Skeletal muscle tissue (tissue), 4 donors: ENCODE measurements around the gene ABCA13. TPM values are rescaled to one million over a fixed set of nuclear protein-coding genes. Genes with fewer than 3 reads are reported as not detected.

Experiments
- H3K27ac ChIP-seq: one replicate; pipeline ENCODE4 v1.7.0; 2013; ENCODE audit warnings: mild to moderate bottlenecking, low read depth, low read length, inconsistent platforms
- H3K27me3 ChIP-seq, 3 donors: one replicate each; pipeline ENCODE4 v1.7.0; 2013; ENCODE audit warnings: low read length in 3 of 3; ENCODE audit not compliant: control insufficient read depth in 3 of 3, insufficient read depth in 3 of 3
- H3K36me3 ChIP-seq, 3 donors: one replicate each; pipeline ENCODE4 v1.7.0; 2013; ENCODE audit warnings: low read length in 3 of 3; ENCODE audit not compliant: control insufficient read depth in 3 of 3, insufficient read depth in 3 of 3
- H3K4me1 ChIP-seq, 3 donors: one replicate each; pipeline ENCODE4 v1.7.0; 2013; ENCODE audit warnings: low read length in 3 of 3, mild to moderate bottlenecking in 3 of 3; ENCODE audit not compliant: control insufficient read depth in 3 of 3, insufficient read depth in 3 of 3
- H3K4me3 ChIP-seq, 3 donors: one replicate each; pipeline ENCODE4 v1.7.0; 2013; ENCODE audit warnings: low read length in 3 of 3
- H3K9ac ChIP-seq, 3 donors: one replicate each; pipeline ENCODE4 v1.7.0; 2013; ENCODE audit warnings: low read length in 3 of 3, mild to moderate bottlenecking in 3 of 3, moderate library complexity in 2 of 3, low read depth in 1 of 3
- H3K9me3 ChIP-seq, 3 donors: one replicate each; pipeline ENCODE4 v1.7.0; 2013; ENCODE audit warnings: low read length in 3 of 3; ENCODE audit not compliant: control insufficient read depth in 3 of 3
- total RNA-seq: library from RNA; depleted of rRNA; stranded (reverse); fragments of >200 nt; gene quantifications from one replicate; pipeline ENCODE4 v1.2.3, GENCODE V29; 2014
- donor health status: Osteomylitis.

Gene ABCA13
- total RNA-seq, 1 donor from 2014 or later: 0.52 TPM

DNA sequence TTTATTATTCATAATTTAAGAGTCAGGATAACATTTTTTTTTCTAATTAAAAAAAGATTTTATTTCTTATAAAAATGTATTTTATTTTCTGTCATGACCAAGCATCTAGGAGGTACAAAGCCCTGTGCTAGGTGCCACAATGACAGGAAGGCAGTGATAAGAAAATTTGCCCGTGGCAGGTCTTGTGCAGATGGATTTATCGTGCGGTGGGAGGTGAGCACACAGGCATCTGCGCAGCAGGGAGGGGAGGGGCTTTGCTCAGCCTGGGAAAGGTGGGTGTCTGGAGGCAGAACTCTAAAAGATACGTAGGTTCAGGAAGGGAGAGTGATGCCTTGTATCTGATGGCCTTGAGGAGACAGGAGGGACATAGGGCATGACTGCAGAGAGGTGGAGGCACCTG lies 115.6 kb downstream of the ABCA13 start:
- no peak overlapping the region for H3K27ac ChIP-seq

DNA sequence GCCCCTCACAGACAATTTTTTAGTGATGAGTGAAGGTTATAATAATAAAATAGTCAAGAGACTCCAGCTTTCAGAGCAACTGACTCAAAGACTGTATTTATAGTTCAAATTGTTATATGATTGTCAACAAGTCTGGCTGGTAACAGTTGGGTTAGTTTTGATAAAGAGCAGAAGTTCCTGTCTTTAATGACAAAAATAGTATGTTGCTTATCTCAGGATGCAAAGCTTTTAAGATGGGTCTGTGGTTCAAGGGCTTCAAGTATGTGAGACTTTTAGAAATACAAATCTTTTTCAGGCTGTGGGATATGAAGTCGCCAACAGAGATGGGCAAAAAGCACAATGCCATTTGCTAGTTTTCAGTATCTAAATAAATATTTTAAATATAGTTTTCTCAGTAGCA lies 118.4 kb downstream of the ABCA13 start:
- no peaks in the 10 kb centered on the region for H3K27me3 ChIP-seq
- H3K9me3 ChIP-seq: no peaks in the 10 kb centered on the region
- no peaks in the 10 kb centered on the region for H3K36me3 ChIP-seq
- H3K27ac ChIP-seq: no peak overlapping the region
- H3K9ac ChIP-seq: no peak overlapping the region
- H3K4me1 ChIP-seq: no peaks in the 10 kb centered on the region
- no peak overlapping the region for H3K4me3 ChIP-seq

More for the DNA sequence above, 115.6 kb downstream of the ABCA13 start:
- no peaks in the 10 kb centered on the region for H3K9me3 ChIP-seq
- no peaks in the 10 kb centered on the region for H3K4me1 ChIP-seq
- H3K36me3 ChIP-seq: no peaks in the 10 kb centered on the region
- H3K27me3 ChIP-seq: no peaks in the 10 kb centered on the region
- H3K4me3 ChIP-seq: no peak overlapping the region
- no peak overlapping the region for H3K9ac ChIP-seq

DNA sequence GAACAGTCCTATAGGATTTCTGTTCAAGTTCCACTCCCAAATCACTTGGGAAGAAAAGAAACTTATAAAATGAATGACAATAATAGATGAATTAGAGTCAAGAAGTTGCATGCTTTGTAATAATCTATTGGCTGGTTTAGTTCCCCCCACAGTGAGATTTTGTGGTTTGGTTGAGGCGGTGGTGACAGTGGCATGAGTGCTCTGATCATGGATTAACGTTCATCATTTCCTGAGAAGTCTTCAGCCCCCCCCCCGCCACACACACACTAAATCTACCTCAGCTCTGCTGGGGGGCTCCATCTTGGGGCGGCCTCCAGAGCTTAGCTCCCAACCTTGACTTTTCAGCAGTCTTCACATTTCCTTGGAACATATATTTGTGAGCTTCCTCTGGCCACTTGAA lies 121.7 kb downstream of the ABCA13 start:
- Histone ChIP-seq H3K9me3 (no peaks in the 10 kb centered on the region), H3K27me3 (no peaks in the 10 kb centered on the region), H3K4me3 (no peak overlapping the region), H3K36me3 (no peaks in the 10 kb centered on the region), H3K4me1 (no peaks in the 10 kb centered on the region), H3K27ac (no peak overlapping the region), H3K9ac (no peak overlapping the region)

DNA sequence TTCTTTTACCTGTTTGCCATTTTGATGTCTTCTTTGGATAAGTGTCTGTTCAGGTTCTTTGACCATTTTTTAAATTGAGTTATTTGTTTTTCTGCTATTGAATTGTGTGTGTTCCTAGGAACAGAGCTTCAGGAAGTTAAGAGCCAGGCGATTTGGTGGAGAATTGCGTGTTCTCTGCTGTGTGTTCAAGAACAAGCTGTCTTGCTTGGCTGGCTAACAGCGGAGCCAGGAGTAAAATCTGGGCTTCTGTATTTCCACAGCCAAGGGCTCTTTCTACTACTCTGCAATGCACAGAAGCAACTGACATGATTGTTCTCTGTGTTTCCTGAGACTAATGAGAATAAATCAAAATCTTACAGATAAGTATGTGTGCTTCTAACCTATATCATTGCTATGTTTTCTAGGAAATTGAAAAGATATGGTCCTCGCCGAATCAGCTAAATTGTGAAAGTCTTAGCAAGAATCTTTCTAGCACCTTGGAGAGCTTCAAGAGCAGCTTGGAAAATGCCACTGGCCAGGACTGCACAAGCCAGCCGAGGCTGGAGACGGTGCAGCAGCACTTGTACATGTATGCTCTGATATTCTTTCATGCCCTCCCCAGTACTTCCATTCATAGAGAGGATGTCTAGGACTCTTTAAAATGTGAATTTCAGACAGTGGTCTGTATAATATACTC lies 124.2 kb downstream of the ABCA13 start:
- Histone ChIP-seq H3K4me1 (no peaks in the 10 kb centered on the region), H3K9me3 (no peaks in the 10 kb centered on the region), H3K9ac (no peak overlapping the region), H3K27ac (no peak overlapping the region), H3K36me3 (no peaks in the 10 kb centered on the region), H3K27me3 (no peaks in the 10 kb centered on the region), H3K4me3 (no peak overlapping the region)

DNA sequence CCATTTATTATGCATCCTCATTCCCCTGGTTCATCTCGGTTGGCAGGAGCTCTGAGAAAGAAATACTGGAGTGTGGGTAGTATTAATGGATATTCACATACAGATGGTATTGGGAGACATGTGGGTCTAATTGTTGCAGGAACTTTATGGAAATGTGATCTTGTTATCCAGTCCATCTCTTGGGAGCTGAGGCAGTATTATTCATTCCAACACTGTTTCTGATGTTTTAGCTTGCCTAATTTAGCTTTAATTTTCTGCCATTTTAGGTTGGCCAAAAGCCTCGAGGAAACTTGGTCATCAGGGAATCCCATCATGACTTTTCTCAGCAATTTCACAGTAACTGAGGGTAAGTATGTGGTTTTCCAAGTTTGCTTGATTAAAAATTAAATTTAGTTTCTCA lies 125.7 kb downstream of the ABCA13 start:
- Histone ChIP-seq H3K36me3 (no peaks in the 10 kb centered on the region), H3K4me1 (no peaks in the 10 kb centered on the region), H3K27me3 (no peaks in the 10 kb centered on the region), H3K27ac (no peak overlapping the region), H3K9me3 (no peaks in the 10 kb centered on the region), H3K4me3 (no peak overlapping the region), H3K9ac (no peak overlapping the region)

DNA sequence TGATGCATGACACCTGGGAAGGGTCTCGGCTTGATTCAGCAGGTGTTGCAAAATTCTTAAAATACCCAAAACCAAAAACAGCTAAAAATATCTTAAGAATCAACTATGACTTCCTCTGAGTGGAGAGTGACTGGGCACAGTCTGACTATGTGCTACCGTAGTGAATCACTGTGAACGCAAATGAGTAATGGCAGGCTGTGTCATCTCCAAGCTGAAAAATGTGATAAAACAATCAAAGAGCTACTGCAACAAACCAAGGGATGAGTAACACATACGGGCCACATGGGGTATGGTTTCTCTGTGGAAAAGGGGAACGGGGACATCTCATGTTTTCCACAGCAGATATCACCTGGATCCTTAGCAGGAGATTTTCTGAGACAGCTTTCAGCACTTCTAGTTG lies 127.5 kb downstream of the ABCA13 start:
- no peak overlapping the region for H3K4me3 ChIP-seq
- no peaks in the 10 kb centered on the region for H3K4me1 ChIP-seq
- no peaks in the 10 kb centered on the region for H3K27me3 ChIP-seq
- H3K27ac ChIP-seq: no peak overlapping the region
- H3K9me3 ChIP-seq: no peaks in the 10 kb centered on the region
- H3K9ac ChIP-seq: no peak overlapping the region
- H3K36me3 ChIP-seq: no peaks in the 10 kb centered on the region

DNA sequence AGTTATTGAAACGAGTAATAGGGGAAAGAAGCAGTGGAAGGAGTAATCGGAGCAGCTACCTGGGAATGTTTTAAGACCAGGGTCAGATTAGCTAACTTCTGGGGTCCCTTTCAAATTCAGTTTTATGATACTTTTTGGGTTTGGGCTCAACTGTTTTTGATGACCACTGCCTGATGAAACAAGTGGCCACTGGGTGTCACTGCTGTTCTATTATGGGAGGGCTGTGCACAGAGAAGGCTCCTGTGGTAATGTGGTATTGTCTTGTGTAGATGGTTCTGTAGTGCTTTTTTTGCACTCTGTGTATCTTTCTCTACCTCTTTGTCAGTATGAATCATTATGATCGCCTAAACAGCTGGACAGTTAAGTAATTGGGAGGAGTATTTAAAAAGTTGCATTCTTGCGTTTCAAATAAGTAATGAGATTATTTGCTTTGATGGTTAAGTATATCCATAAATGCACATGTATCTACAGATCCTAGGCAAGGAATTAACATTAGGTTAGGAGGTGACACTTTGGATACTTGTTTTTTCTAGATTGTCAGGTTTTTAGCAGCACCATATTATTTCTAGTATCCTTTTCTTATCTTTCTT lies 128.4 kb downstream of the ABCA13 start:
- H3K27ac ChIP-seq: no peak overlapping the region
- H3K4me3 ChIP-seq: no peak overlapping the region
- no peaks in the 10 kb centered on the region for H3K9me3 ChIP-seq
- H3K27me3 ChIP-seq: no peaks in the 10 kb centered on the region
- H3K9ac ChIP-seq: no peak overlapping the region
- H3K36me3 ChIP-seq: no peaks in the 10 kb centered on the region
- H3K4me1 ChIP-seq: no peaks in the 10 kb centered on the region

DNA sequence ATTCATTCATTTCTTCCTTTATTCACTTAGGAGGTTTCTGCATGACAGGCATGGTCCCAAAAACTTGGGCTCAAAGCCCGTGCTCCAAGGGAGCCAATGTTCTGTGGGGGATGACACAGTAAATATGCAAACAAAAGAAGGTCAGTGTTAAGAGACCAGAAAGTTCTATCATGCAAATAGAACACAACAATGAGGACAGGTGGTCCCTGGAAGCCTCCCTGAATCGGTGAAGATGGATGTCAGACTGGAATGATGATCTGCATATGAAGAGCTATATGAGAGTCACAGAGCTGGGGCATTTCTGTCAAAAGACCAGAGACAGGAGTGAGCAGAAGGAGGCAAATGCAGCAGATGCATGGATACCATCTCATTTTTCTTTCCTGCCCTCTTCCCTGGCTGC lies 129.0 kb downstream of the ABCA13 start:
- Histone ChIP-seq H3K4me1 (no peaks in the 10 kb centered on the region), H3K27me3 (no peaks in the 10 kb centered on the region), H3K9me3 (no peaks in the 10 kb centered on the region), H3K36me3 (no peaks in the 10 kb centered on the region), H3K4me3 (no peak overlapping the region), H3K27ac (no peak overlapping the region), H3K9ac (no peak overlapping the region)

DNA sequence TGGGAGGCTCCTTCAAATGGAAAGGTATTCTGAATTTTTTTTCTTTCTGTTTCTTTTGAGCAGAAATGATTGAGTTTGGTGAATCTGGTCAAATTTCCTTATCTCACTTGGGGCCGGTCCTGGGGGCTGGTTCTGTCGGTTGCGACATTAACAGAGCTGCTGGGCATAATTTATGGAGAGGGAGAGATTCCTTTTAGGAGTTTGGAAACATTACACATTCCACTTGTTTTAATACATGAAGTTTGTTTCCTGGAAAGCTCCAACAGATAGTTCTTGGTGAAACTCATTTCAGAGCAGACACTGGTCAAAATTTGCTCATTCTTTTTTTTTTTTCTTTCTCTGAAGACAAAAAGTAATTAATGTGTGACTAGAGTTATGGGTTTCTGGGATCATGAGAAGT lies 129.9 kb downstream of the ABCA13 start:
- no peak overlapping the region for H3K27ac ChIP-seq
- no peaks in the 10 kb centered on the region for H3K9me3 ChIP-seq
- no peaks in the 10 kb centered on the region for H3K4me1 ChIP-seq
- H3K9ac ChIP-seq: no peak overlapping the region
- H3K36me3 ChIP-seq: no peaks in the 10 kb centered on the region
- no peak overlapping the region for H3K4me3 ChIP-seq
- no peaks in the 10 kb centered on the region for H3K27me3 ChIP-seq

DNA sequence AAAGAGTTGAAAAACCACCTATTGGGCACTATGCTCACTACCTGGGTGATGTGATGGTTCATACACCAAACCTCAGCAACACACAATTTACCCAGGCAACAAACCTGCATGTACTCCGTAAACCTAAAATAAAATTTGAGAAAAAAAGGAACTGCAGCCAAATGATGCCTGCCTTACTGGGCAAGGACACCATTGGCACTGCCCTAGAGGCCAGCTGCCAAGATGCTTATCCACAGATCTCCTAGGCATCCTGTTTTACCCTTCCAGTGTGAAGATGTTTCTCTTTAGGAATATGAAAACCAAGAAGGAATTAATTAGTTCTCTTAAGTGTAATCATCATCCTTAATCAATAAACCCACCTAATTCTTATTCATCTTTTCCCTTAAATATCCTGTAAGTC lies 133.4 kb downstream of the ABCA13 start:
- no peaks in the 10 kb centered on the region for H3K27me3 ChIP-seq
- no peaks in the 10 kb centered on the region for H3K9me3 ChIP-seq
- no peak overlapping the region for H3K9ac ChIP-seq
- no peaks in the 10 kb centered on the region for H3K36me3 ChIP-seq
- H3K4me1 ChIP-seq: no peaks in the 10 kb centered on the region
- H3K4me3 ChIP-seq: no peak overlapping the region
- no peak overlapping the region for H3K27ac ChIP-seq
